HepG2 (cell line): ENCODE results near the gene MAD2L2. TPM values are rescaled to one million over a fixed set of nuclear protein-coding genes. Genes with fewer than 3 reads are reported as not detected.

ENCODE experiments used
- AKAP8 ChIP-seq: sonication (generic); formaldehyde crosslinking; IDR thresholded peaks from 2 replicates; pipeline ENCODE4 v1.5.1; 2020; ENCODE audit warnings: mild to moderate bottlenecking, missing genetic modification reagents
- ATM ChIP-seq: fragments of 450-650 bp; IDR thresholded peaks from 2 replicates; pipeline ENCODE4 v1.7.1; 2017; ENCODE audit warnings: mild to moderate bottlenecking, borderline replicate concordance
- CCAR2 ChIP-seq: fragments of 200-400 bp; formaldehyde crosslinking; optimal IDR thresholded peaks from 2 replicates; pipeline ENCODE3; 2018; ENCODE audit warnings: low read depth, mild to moderate bottlenecking, low read length, moderate library complexity
- DNMT1 ChIP-seq: sonication (generic); formaldehyde crosslinking; IDR thresholded peaks from 2 replicates; pipeline ENCODE4 v1.5.1; 2020; ENCODE audit warnings: mild to moderate bottlenecking, missing genetic modification reagents
- EP300 ChIP-seq, 3 experiments: sonication (generic) in 1 of 3; formaldehyde crosslinking in 1 of 3; IDR thresholded peaks; 2 replicates each; pipeline versions ENCODE4 v1.5.1 to v1.6.1; 2011 to 2020; ENCODE audit warnings: low read depth in 2 of 3, low read length in 2 of 3, borderline replicate concordance in 1 of 3, improper control_type of control experiment in 1 of 3, mild to moderate bottlenecking in 1 of 3, missing genetic modification reagents in 1 of 3, moderate library complexity in 1 of 3
- NFE2 ChIP-seq: sonication (generic); formaldehyde crosslinking; IDR thresholded peaks from 2 replicates; pipeline ENCODE4 v1.4.0; 2020; ENCODE audit warnings: missing genetic modification reagents
- SMC3 ChIP-seq: IDR thresholded peaks from 2 replicates; pipeline ENCODE4 v1.6.1; 2011; ENCODE audit warnings: low read length, improper control_type of control experiment
- SOX6 ChIP-seq, 2 experiments: fragments of 450-650 bp in 1 of 2; sonication (generic) in 1 of 2; formaldehyde crosslinking in 1 of 2; IDR thresholded peaks; 2 replicates each; pipeline versions ENCODE4 v1.4.0 to v1.6.1; 2017 to 2020; ENCODE audit warnings: antibody characterized with exemption in 1 of 2, mild to moderate bottlenecking in 1 of 2, missing genetic modification reagents in 1 of 2
- XBP1 ChIP-seq: sonication (generic); formaldehyde crosslinking; IDR thresholded peaks from 2 replicates; pipeline ENCODE4 v1.5.0; 2020; ENCODE audit warnings: missing genetic modification reagents
- ZMYM4 ChIP-seq: sonication (generic); formaldehyde crosslinking; IDR thresholded peaks from 2 replicates; pipeline ENCODE4 v1.8.1; 2023; ENCODE audit warnings: mild to moderate bottlenecking, missing genetic modification reagents
- ZNF256 ChIP-seq: sonication (generic); formaldehyde crosslinking; conservative IDR thresholded peaks from 2 replicates; pipeline ENCODE4 v1.4.0; 2020; ENCODE audit warnings: missing genetic modification reagents
- ZNF264 ChIP-seq: sonication (generic); formaldehyde crosslinking; IDR thresholded peaks from 2 replicates; pipeline ENCODE4 v1.4.0; 2020; ENCODE audit warnings: missing genetic modification reagents
- ZNF318 ChIP-seq: sonication (generic); formaldehyde crosslinking; IDR thresholded peaks from 2 replicates; pipeline ENCODE4 v1.4.0; 2020; ENCODE audit warnings: mild to moderate bottlenecking, missing genetic modification reagents
- ZNF441 ChIP-seq: sonication (generic); formaldehyde crosslinking; IDR thresholded peaks from 2 replicates; pipeline ENCODE4 v1.7.0; 2021; ENCODE audit warnings: missing genetic modification reagents, borderline replicate concordance
- ZNF691 ChIP-seq: sonication (generic); formaldehyde crosslinking; IDR thresholded peaks from 2 replicates; pipeline ENCODE4 v1.4.0; 2020; ENCODE audit warnings: missing genetic modification reagents, low read depth, mild to moderate bottlenecking, borderline replicate concordance
- ZSCAN22 ChIP-seq: sonication (generic); formaldehyde crosslinking; IDR thresholded peaks from 2 replicates; pipeline ENCODE4 v1.4.0; 2020; ENCODE audit warnings: mild to moderate bottlenecking, missing genetic modification reagents
- polyA plus RNA-seq, 8 experiments: library from polyadenylated mRNA; depleted of rRNA in 3 of 8; stranded (reverse) in 7 of 8; unstranded in 1 of 8; fragments of >200 nt; fragmentation: Illumina TruSeq in 4 of 8; extraction: Trizol in 4 of 8; gene quantifications; 2 replicates each; pipeline versions ENCODE4 v1.2.1 to v1.2.3, GENCODE V29; 2011 to 2016; ENCODE audit warnings: low read depth in 4 of 8, missing spikeins in 1 of 8, mixed read lengths in 1 of 8; ENCODE audit not compliant: insufficient read depth in 1 of 8
- total RNA-seq, 5 experiments: library from RNA; depleted of rRNA; stranded (reverse); fragments of >200 nt; fragmentation: Illumina TruSeq; extraction: Trizol; gene quantifications; 2 replicates each; pipeline ENCODE4 v1.2.3, GENCODE V29; 2016; ENCODE audit warnings: low read depth in 1 of 5

MAD2L2 gene
- total and polyA plus RNA-seq, 2 of the 13 experiments (the other 11 are each of a cell fraction or from before 2014, with no cell fraction given): 51.8 to 53.8 TPM

- TF ChIP-seq ZNF264 (CRISPR knock-in tag) (peak; percentile 70; the same call in 1 of the 2 replicates), ZNF441 (CRISPR knock-in tag) (peak; percentile 35; the same call in 1 of the 2 replicates), ZNF691 (CRISPR knock-in tag) (no peak; the same call in 1 of the 2 replicates), SMC3 (no peak), ZMYM4 (CRISPR knock-in tag) (peak; percentile 61), ZNF256 (no peak), ZSCAN22 (CRISPR knock-in tag) (no peak), XBP1 (CRISPR knock-in tag) (no peak), AKAP8 (CRISPR knock-in tag) (peak; percentile 51; the same call in 1 of the 2 replicates), NFE2 (CRISPR knock-in tag) (no peak), ATM (no peak), ZNF318 (CRISPR knock-in tag) (no peak), DNMT1 (CRISPR knock-in tag) (peak; percentile 54; the same call in 1 of the 2 replicates), SOX6 (IDR thresholded peaks at IDR 0.05) (no peak), SOX6 (CRISPR knock-in tag; IDR thresholded peaks at IDR 0.05) (peak; percentile 94), EP300 (IDR thresholded peaks at IDR 0.05; ENCODE audit: low read depth in 2 of 2, low read length in 2 of 2) (peak in 1 of 2 experiments; percentile 67; a peak in 2 of 4 replicates), EP300 (CRISPR knock-in tag; IDR thresholded peaks at IDR 0.05; ENCODE audit: borderline replicate concordance) (no peak), CCAR2 (no peak)
Measured at GRCh38 chr1:11671544-11672286, 9.2 kb downstream of the MAD2L2 start (continued).
